NT2/D1 (cell line): ENCODE results near the gene SH3RF1.

Experiments used
- DNase-seq: peaks from one replicate; pipeline ENCODE4 v3.0.0-alpha.2; 2011; ENCODE audit warnings: low read depth, low spot score
- H3K27me3 ChIP-seq: 2 replicates; pipeline ENCODE4 v1.6.0; 2011; ENCODE audit warnings: mild to moderate bottlenecking; ENCODE audit not compliant: insufficient read length, insufficient read depth
- H3K36me3 ChIP-seq: 2 replicates; pipeline ENCODE4 v1.6.1; 2011; ENCODE audit warnings: mild to moderate bottlenecking, low read length, mixed read lengths; ENCODE audit not compliant: insufficient read depth, insufficient read length
- H3K4me1 ChIP-seq: 2 replicates; pipeline ENCODE4 v1.5.1; 2011; ENCODE audit not compliant: insufficient read depth, insufficient read length
- H3K4me3 ChIP-seq: 2 replicates; pipeline ENCODE4 v1.5.1; 2011; ENCODE audit warnings: low read depth; ENCODE audit not compliant: insufficient read length
- H3K9ac ChIP-seq: 2 replicates; pipeline ENCODE4 v1.6.0; 2011; ENCODE audit warnings: low read depth; ENCODE audit not compliant: insufficient read length
- H3K9me3 ChIP-seq: 2 replicates; pipeline ENCODE4 v1.5.1; 2011; ENCODE audit warnings: mild to moderate bottlenecking, low read length; ENCODE audit not compliant: insufficient read depth
- SUZ12 ChIP-seq: IDR thresholded peaks from 2 replicates; pipeline ENCODE4 v1.6.1; 2011; ENCODE audit not compliant: insufficient read length, insufficient read depth; ENCODE audit errors: extremely low read depth
- YY1 ChIP-seq: IDR thresholded peaks from 2 replicates; pipeline ENCODE4 v1.6.1; 2011; ENCODE audit not compliant: insufficient read length, insufficient read depth
- ZNF274 ChIP-seq: IDR thresholded peaks from 2 replicates; pipeline ENCODE4 v1.6.1; 2011; ENCODE audit warnings: mild to moderate bottlenecking, low read depth, low read length

SH3RF1 gene

DNA sequence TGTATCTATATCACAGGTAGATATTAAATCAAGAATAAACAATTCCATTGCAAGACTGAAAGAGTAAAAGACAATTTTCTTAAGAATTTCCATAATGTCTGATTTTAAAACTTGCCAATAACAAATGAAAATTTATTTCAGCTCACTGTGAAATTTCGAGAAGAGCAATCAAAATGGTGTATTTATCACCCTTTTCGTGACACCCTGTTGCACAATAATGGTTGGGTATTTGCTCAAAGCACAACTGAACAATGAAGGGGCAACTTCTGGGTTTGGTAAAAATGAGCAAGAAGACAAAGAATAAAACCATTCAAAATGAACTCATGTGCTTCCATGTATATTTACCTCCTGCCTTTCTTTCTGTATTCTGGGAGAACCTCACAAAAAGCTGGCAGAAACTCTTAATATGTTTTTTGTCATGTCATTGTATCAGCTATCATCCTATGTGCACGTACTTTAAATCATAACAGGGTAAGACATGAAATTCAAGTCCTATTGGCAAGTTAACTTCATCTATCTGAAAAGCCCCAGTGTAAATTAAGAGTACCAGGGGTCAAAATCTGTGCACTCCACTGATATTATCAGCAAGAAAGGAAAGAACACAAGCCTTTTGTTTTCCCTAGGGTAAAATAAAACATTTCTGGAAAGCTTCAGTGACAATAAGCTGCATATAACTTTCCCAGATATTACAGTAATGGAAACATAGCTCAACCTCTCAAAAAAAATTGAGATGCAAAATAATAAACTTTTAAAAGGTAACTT lies 133.8 kb downstream of the SH3RF1 start:
- Histone ChIP-seq H3K36me3 (peaks cover 25% of the 10 kb centered on the region), H3K9me3 (no peaks in the 10 kb centered on the region), H3K9ac (no peak overlapping the region), H3K4me1 (no peaks in the 10 kb centered on the region), H3K27me3 (no peaks in the 10 kb centered on the region), H3K4me3 (no peak overlapping the region)
- no peak for DNase-seq
- TF ChIP-seq SUZ12 (no peak), ZNF274 (no peak), YY1 (no peak)

DNA sequence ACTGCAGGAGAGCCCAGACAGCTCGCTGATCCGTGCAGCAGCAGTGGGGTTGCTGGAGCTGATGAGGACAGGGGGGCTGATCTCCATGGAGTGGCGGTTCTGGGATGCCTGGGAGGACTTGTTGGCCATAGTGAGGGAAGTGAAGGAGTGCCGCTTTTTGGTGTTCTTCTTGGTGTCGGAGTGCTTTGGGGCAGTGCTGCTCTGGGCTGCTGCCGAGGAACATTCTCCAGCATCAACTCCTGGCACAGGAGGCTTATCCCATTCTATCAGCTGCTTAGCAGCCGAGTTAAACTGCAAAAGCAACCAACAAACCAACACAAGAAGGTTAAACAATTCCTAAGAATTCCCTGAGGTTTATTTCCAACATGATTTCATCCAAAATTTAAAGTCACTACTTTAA lies 134.4 kb downstream of the SH3RF1 start:
- Histone ChIP-seq H3K27me3 (no peaks in the 10 kb centered on the region), H3K4me3 (no peak overlapping the region), H3K36me3 (peaks cover 29% of the 10 kb centered on the region)

DNA sequence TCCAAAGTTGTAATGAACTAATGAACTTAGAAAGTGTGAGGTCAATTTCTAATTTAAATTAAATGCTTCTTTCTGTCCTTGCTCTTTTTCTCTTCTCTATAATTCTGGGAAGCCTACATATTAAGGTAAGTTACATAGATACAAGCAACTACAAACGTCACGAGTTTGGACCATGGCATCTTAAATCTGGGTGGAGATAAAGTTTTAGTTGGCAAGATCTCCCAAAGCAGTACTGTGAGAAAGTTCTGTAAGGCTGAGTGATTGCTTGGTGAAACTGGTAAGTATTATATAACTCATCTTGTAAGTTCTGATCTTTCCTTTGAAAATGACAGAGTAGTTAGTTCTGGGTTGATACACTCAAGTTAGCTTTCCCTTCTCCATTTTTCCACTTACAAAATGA lies 135.0 kb downstream of the SH3RF1 start:
- TF ChIP-seq YY1 (no peak), SUZ12 (no peak), ZNF274 (no peak)
- Histone ChIP-seq H3K4me1 (no peaks in the 10 kb centered on the region), H3K36me3 (peaks cover 29% of the 10 kb centered on the region), H3K9ac (no peak overlapping the region), H3K9me3 (no peaks in the 10 kb centered on the region), H3K4me3 (no peak overlapping the region), H3K27me3 (no peaks in the 10 kb centered on the region)
- DNase-seq = no peak

More for the DNA sequence above, 134.4 kb downstream of the SH3RF1 start:
- no peak for DNase-seq
- Histone ChIP-seq H3K9me3 (no peaks in the 10 kb centered on the region), H3K4me1 (no peaks in the 10 kb centered on the region), H3K9ac (no peak overlapping the region)
- TF ChIP-seq ZNF274 (no peak), SUZ12 (no peak), YY1 (no peak)

DNA sequence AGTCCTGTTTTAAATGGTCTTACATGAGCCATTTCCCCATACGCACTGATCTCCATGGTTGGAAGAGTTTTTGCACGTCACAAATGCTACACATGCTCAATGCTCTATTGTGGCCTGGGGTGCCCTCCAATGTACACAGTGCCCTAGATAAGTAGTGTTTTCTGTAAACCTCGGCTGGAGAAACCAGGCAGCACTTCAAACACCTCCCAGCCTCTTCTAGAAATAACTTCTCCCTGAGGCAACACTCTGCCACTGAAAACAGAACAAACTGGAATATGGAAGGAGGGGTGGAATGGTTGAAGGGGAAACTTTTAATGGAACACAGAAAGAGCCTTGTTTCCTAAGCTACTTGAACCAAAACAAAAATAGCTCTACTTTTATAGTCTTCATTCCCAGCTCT lies 136.8 kb downstream of the SH3RF1 start:
- Histone ChIP-seq H3K4me3 (no peak overlapping the region), H3K27me3 (no peaks in the 10 kb centered on the region), H3K36me3 (peaks cover 42% of the 10 kb centered on the region), H3K4me1 (no peaks in the 10 kb centered on the region), H3K9me3 (no peaks in the 10 kb centered on the region), H3K9ac (no peak overlapping the region)
- TF ChIP-seq ZNF274 = no peak
- no peak for TF ChIP-seq SUZ12
- no peak for TF ChIP-seq YY1
- no peak for DNase-seq

DNA sequence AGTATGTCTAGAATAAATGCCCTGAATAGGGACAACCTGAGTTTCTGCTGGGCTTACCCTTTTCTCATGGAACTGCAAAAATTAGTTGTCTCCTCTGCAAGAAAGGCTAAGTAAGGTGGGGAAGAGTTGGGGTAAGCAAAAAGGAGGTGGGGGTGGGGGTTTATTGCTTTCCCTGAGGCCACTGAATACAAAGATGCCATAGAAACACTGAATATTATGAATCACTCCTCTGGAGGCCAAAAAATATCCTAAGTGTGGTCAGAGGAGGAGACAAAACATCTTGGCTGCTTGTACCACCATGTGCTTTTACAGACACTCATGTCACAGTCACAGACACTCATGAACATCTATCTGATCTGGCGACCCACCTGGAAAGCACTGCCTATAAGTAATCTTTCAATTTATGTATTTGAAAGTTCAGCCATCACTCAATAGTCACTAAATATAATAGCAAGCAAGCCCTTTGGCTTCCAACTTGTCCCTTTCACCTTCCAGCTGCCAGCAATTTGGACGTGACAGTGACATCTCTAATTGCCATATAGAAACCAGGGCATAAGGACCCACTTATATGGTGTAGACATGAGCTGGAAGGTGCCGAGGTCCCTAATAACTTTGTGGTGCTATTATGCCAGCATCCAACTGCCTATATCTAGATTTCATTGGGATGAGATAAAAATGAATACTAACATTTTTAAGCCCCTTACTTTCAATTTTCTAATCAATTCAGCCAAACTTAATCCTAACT lies 138.0 kb downstream of the SH3RF1 start:
- no peak for TF ChIP-seq ZNF274
- no peak for TF ChIP-seq SUZ12
- TF ChIP-seq YY1 = no peak
- H3K9ac ChIP-seq = no peak overlapping the region
- H3K27me3 ChIP-seq = no peaks in the 10 kb centered on the region
- peaks cover 46% of the 10 kb centered on the region for H3K36me3 ChIP-seq
- H3K9me3 ChIP-seq = no peaks in the 10 kb centered on the region
- no peak for DNase-seq
- H3K4me1 ChIP-seq = no peaks in the 10 kb centered on the region
- H3K4me3 ChIP-seq = no peak overlapping the region

DNA sequence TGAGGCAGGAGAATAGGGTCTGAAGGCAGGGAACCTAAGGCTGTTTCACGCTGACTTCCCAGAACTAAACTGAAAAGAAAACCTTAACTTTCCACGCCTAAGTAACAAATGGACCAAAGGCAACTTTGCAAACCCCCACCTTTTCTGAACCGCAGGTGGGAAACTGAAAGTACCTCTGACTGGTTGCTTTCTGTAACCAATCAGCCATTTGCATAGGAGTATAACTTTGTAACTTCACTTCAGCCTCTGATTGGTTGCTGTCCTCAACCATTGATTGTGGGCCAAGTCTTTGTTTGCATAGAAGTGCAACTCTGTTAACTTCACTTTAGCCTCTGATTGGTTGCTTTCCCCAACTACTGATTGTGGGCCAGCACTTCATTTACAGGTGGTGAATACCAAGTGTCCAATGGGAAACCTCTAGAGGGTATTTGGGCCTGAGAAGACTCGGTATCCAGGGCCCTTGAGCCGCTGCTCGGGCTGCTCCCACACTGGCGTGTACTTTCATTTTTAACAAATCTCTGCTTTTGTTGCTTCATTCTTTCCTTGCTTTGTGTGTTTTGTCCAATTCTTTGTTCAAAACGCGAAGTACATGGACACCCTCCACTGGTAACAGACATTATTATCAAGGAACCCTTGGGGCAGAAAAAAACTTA lies 139.1 kb downstream of the SH3RF1 start:
- Histone ChIP-seq H3K9me3 (no peaks in the 10 kb centered on the region), H3K9ac (no peak overlapping the region), H3K36me3 (peaks cover 46% of the 10 kb centered on the region), H3K4me1 (no peaks in the 10 kb centered on the region), H3K4me3 (no peak overlapping the region), H3K27me3 (no peaks in the 10 kb centered on the region)
- TF ChIP-seq YY1 (no peak), SUZ12 (no peak), ZNF274 (no peak)
- DNase-seq = no peak

DNA sequence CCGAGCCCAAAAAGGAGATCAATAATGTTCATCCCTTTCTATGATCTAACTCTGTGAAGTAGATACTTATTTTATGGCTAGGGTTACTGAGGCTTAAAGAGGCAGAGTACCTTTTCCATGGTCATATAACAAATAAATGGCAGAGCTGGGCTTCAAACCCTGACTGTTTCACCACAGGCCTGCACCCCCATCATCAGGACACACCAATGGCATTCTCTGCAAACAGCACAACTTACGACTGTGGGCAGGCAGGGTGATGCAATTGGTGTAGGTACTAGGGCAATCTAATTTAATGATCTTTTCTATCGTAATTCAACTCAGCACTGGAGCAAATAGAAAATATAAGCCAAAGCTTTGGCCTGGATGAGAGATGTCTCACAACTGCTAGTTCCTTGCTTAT lies 141.9 kb downstream of the SH3RF1 start:
- H3K27me3 ChIP-seq = no peaks in the 10 kb centered on the region
- H3K4me1 ChIP-seq = no peaks in the 10 kb centered on the region
- TF ChIP-seq ZNF274 (no peak), SUZ12 (no peak), YY1 (no peak)
- peaks cover 26% of the 10 kb centered on the region for H3K36me3 ChIP-seq
- no peak overlapping the region for H3K9ac ChIP-seq
- no peak overlapping the region for H3K4me3 ChIP-seq
- DNase-seq = no peak
- no peaks in the 10 kb centered on the region for H3K9me3 ChIP-seq
